GM21515 (cell line): Measurements from ENCODE around the gene PID1.

Source experiments
- ATAC-seq: cut with Tn5 transposase; IDR thresholded peaks from one replicate; pipeline ENCODE4 v1.9.1; 2021; ENCODE audit not compliant: unreplicated experiment

The PID1 gene

GRCh38 chr2:229261599-229261998 is 9.5 kb downstream of the PID1 start:
- ATAC-seq, result no peak

- no peak for ATAC-seq
Measured at GRCh38 chr2:229261076-229261475, 10.0 kb downstream of the PID1 start.

GRCh38 chr2:229257985-229258384 is 13.1 kb downstream of the PID1 start:
- no peak for ATAC-seq

- no peak for ATAC-seq
Measured at GRCh38 chr2:229256376-229256775, 14.7 kb downstream of the PID1 start.

- no peak for ATAC-seq
Measured at GRCh38 chr2:229254206-229254605, 16.9 kb downstream of the PID1 start.

GRCh38 chr2:229252996-229253395 is 18.1 kb downstream of the PID1 start:
- ATAC-seq, result no peak

- no peak for ATAC-seq
Measured at GRCh38 chr2:229252280-229252679, 18.8 kb downstream of the PID1 start.

GRCh38 chr2:229249536-229249935 is 21.6 kb downstream of the PID1 start:
- no peak for ATAC-seq

- ATAC-seq, result no peak
Measured at GRCh38 chr2:229246334-229246733, 24.8 kb downstream of the PID1 start.

- ATAC-seq, result no peak
Measured at GRCh38 chr2:229244975-229245374, 26.1 kb downstream of the PID1 start.

GRCh38 chr2:229243890-229244560 is 27.1 kb downstream of the PID1 start:
- no peak for ATAC-seq

- ATAC-seq, result no peak
Measured at GRCh38 chr2:229240984-229241491, 30.0 kb downstream of the PID1 start.

GRCh38 chr2:229239021-229239420 is 32.1 kb downstream of the PID1 start:
- no peak for ATAC-seq

GRCh38 chr2:229237270-229237669 is 33.8 kb downstream of the PID1 start:
- no peak for ATAC-seq

GRCh38 chr2:229235131-229235914 is 35.8 kb downstream of the PID1 start:
- no peak for ATAC-seq

GRCh38 chr2:229231885-229232284 is 39.2 kb downstream of the PID1 start:
- ATAC-seq, result no peak

GRCh38 chr2:229231328-229231868 is 39.7 kb downstream of the PID1 start:
- ATAC-seq, result no peak

- ATAC-seq, result no peak
Measured at GRCh38 chr2:229230911-229231310, 40.2 kb downstream of the PID1 start.

GRCh38 chr2:229230256-229230655 is 40.8 kb downstream of the PID1 start:
- no peak for ATAC-seq

- no peak for ATAC-seq
Measured at GRCh38 chr2:229226382-229226781, 44.7 kb downstream of the PID1 start.

GRCh38 chr2:229223107-229223506 is 48.0 kb downstream of the PID1 start:
- no peak for ATAC-seq

GRCh38 chr2:229221641-229222040 is 49.4 kb downstream of the PID1 start:
- ATAC-seq, result no peak
